ENCODE data around the gene OMP.

- TF ChIP-seq CTCF (IDR thresholded peaks at IDR 0.05), result no peak
- TF ChIP-seq POLR2A (IDR thresholded peaks at IDR 0.05), result no peak
Measured at GRCh38 chr11:77118086-77118485, 15.4 kb downstream of the OMP start.

Data from esophagus squamous epithelium (tissue), 4 donors.